Subcutaneous abdominal adipose tissue (tissue), 5 donors: ENCODE results near the gene NREP.

Source experiments
- H3K27ac ChIP-seq: one replicate; pipeline ENCODE4 v1.7.0; 2013; ENCODE audit warnings: low read depth, mild to moderate bottlenecking, inconsistent platforms, low read length, moderate library complexity
- H3K27me3 ChIP-seq, 5 donors: one replicate each; pipeline ENCODE4 v1.7.0; 2013; ENCODE audit warnings: low read length in 5 of 5, inconsistent platforms in 1 of 5; ENCODE audit not compliant: control insufficient read depth in 5 of 5, insufficient read depth in 4 of 5
- H3K36me3 ChIP-seq, 5 donors: one replicate each; pipeline ENCODE4 v1.7.0; 2013; ENCODE audit warnings: low read length in 5 of 5; ENCODE audit not compliant: control insufficient read depth in 5 of 5, insufficient read depth in 5 of 5
- H3K4me1 ChIP-seq, 5 donors: one replicate each; pipeline ENCODE4 v1.7.0; 2013; ENCODE audit warnings: low read length in 5 of 5, mild to moderate bottlenecking in 3 of 5, moderate library complexity in 1 of 5; ENCODE audit not compliant: control insufficient read depth in 5 of 5, insufficient read depth in 5 of 5
- H3K4me3 ChIP-seq, 5 donors: one replicate each; pipeline ENCODE4 v1.7.0; 2013; ENCODE audit warnings: low read length in 5 of 5, low read depth in 1 of 5
- H3K9ac ChIP-seq, 5 donors: one replicate each; pipeline ENCODE4 v1.7.0; 2013; ENCODE audit warnings: low read length in 5 of 5, mild to moderate bottlenecking in 4 of 5, moderate library complexity in 3 of 5
- H3K9me3 ChIP-seq, 5 donors: one replicate each; pipeline ENCODE4 v1.7.0; 2013; ENCODE audit warnings: low read length in 5 of 5; ENCODE audit not compliant: control insufficient read depth in 5 of 5
- donor health status: healthy.
- donor health status: healthy.
- donor health status: healthy.
- donor health status: healthy.
- donor health status: healthy.

NREP gene

GRCh38 chr5:111682121-111682520 is 74.9 kb downstream of the NREP start:
- H3K4me1 ChIP-seq = peaks cover 6 to 21% (median 20%) of the 10 kb centered on the region in 5 donors
- H3K9ac ChIP-seq = peak overlapping the region in 1 of 5 donors; percentile 24
- no peaks in the 10 kb centered on the region for H3K36me3 ChIP-seq
- no peaks in the 10 kb centered on the region for H3K27me3 ChIP-seq
- peak overlapping the region in 2 of 5 donors; percentile 13 to 30 for H3K4me3 ChIP-seq
- H3K9me3 ChIP-seq = no peaks in the 10 kb centered on the region
- H3K27ac ChIP-seq = peak overlapping the region; percentile 45

DNA sequence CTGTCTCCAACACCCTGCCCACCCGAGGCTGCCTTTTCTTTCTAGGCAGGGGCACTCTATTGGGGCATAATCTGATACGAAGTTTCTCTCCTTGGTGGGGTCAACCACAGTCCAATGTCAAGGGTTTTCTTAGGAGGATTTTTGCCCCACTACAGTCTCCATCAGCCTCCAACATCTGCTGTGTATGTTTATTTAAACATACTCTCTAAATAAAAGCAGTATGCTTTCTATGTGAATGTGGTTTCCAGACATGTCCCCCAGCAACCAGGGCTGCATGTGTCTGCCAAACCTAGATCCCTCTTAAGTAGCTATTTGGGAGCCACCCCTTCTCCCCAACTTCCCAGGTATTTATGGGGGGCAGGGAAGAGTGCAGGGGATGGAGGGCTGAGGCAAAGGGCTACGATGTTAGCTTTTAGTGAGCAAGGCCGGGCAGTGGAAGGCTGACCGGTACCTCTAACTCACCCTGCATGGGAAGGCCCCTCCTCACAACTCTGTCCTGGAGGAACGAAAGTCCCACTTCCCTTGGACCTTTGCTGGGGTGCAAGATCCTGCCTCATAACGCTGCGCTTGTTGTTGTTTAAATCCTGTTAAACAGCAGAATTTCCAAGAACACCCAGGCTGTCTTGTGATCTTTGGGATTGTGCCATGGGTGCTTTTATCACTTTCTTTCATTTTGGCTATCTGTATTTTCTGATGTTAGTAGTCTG is 75.4 kb downstream of the NREP start:
- Histone ChIP-seq H3K4me3 (peak overlapping the region in 4 of 5 donors; percentile 12 to 31 (median 22)), H3K9ac (peak overlapping the region in 1 of 5 donors; percentile 24), H3K9me3 (no peaks in the 10 kb centered on the region), H3K4me1 (peaks cover 8 to 23% (median 20%) of the 10 kb centered on the region in 5 donors), H3K27ac (peak overlapping the region; percentile 45), H3K36me3 (no peaks in the 10 kb centered on the region), H3K27me3 (no peaks in the 10 kb centered on the region)

- peak overlapping the region in 3 of 5 donors; percentile 20 to 31 (median 28) for H3K4me3 ChIP-seq
- H3K27ac ChIP-seq = peak overlapping the region; percentile 45
These were observed 76.1 kb downstream of the NREP start for GRCh38 chr5:111680737-111681413.

GRCh38 chr5:111679611-111680010 is 77.4 kb downstream of the NREP start:
- no peaks in the 10 kb centered on the region for H3K27me3 ChIP-seq
- H3K4me3 ChIP-seq = no peak overlapping the region
- H3K9me3 ChIP-seq = no peaks in the 10 kb centered on the region
- H3K27ac ChIP-seq = no peak overlapping the region
- H3K9ac ChIP-seq = no peak overlapping the region
- H3K4me1 ChIP-seq = peaks cover 8 to 23% (median 20%) of the 10 kb centered on the region in 5 donors
- no peaks in the 10 kb centered on the region for H3K36me3 ChIP-seq

More at GRCh38 chr5:111680737-111681413, 76.1 kb downstream of the NREP start:
- H3K9ac ChIP-seq = peak overlapping the region in 2 of 5 donors; percentile 19 to 42
- no peaks in the 10 kb centered on the region for H3K27me3 ChIP-seq
- H3K4me1 ChIP-seq = peaks cover 8 to 23% (median 20%) of the 10 kb centered on the region in 5 donors
- no peaks in the 10 kb centered on the region for H3K9me3 ChIP-seq
- H3K36me3 ChIP-seq = no peaks in the 10 kb centered on the region
